ENCODE results near the gene DIPK1B.
A peak's percentile ranks its signal among the peaks of the same experiment; 100 is the strongest.

DIPK1B gene

GRCh38 chr9:136711751-136712689 is at the start of gene DIPK1B:
DIPK1B (plus strand) TSS chr9:136712572; CDS start chr9:136712666, 94 bp downstream.
- Histone ChIP-seq H3K36me3 (ENCODE audit: insufficient read depth, low read length) (no peaks in the 10 kb centered on the region), H3K9ac (ENCODE audit: low read depth, low read length) (peak within 1 kb of the TSS; percentile 74), H3K4me1 (ENCODE audit: insufficient read depth, low read length) (no peaks in the 10 kb centered on the region; the same call in 1 of the 2 replicates), H3K9me3 (ENCODE audit: control insufficient read depth, insufficient read depth, low read length) (no peaks in the 10 kb centered on the region)

DNA sequence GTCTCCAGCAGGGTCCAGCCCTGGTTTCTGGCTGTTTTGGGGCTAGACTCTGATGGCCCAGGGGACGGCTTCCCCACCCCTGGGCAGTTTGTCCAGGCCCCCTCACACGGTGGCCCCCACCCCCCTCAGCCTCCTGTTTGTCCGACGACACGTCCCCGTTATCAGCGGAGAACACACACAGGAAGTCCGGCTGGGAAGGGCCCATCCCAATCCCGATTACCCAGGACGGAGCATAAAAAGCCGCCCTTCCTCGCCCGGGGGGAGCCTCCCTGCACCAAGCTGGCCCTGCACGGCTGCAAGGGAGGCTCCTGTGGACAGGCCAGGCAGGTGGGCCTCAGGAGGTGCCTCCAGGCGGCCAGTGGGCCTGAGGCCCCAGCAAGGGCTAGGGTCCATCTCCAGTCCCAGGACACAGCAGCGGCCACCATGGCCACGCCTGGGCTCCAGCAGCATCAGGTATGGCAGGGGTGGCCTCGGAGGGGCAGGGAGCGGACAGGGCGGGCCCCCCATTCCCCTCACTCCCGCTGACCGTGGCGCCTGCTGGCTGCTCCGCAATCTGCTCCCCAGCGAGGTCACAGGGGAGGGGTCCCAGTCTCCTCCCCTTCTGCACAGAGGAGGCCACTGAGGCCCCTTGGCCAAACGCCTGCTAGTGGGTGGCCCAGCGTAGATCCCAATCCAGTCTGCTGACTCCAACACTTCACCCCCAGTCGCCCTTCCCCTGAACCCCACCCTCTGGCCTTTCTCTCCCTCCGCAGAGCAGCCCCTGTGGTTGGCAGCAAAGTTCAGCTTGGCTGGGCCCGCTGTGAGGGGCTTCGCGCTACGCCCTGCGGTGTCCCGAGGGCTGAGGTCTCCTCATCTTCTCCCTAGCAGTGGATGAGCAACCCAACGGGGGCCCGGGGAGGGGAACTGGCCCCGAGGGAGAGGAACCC is 49.5 kb upstream of the DIPK1B start, which contains the start of gene EGFL7:
EGFL7 (plus strand) TSS at position 261 of the 926 bp plus-strand sequence. CDS start 5,367 bp downstream, outside the sequence.
- Histone ChIP-seq H3K9ac (ENCODE audit: low read depth, low read length) (no peak within 1 kb of the TSS), H3K4me1 (ENCODE audit: insufficient read depth, low read length) (no peaks in the 10 kb centered on the region), H3K36me3 (ENCODE audit: insufficient read depth, low read length) (no peaks in the 10 kb centered on the region), H3K9me3 (ENCODE audit: control insufficient read depth, insufficient read depth, low read length) (no peaks in the 10 kb centered on the region)

GRCh38 chr9:136664000-136664915 is 48.1 kb upstream of the DIPK1B start:
- no peaks in the 10 kb centered on the region for H3K9me3 ChIP-seq (ENCODE audit: control insufficient read depth, insufficient read depth, low read length)
- no peaks in the 10 kb centered on the region for H3K4me1 ChIP-seq (ENCODE audit: insufficient read depth, low read length)
- H3K36me3 ChIP-seq (ENCODE audit: insufficient read depth, low read length) = no peaks in the 10 kb centered on the region
- no peak overlapping the region for H3K9ac ChIP-seq (ENCODE audit: low read depth, low read length)

DNA sequence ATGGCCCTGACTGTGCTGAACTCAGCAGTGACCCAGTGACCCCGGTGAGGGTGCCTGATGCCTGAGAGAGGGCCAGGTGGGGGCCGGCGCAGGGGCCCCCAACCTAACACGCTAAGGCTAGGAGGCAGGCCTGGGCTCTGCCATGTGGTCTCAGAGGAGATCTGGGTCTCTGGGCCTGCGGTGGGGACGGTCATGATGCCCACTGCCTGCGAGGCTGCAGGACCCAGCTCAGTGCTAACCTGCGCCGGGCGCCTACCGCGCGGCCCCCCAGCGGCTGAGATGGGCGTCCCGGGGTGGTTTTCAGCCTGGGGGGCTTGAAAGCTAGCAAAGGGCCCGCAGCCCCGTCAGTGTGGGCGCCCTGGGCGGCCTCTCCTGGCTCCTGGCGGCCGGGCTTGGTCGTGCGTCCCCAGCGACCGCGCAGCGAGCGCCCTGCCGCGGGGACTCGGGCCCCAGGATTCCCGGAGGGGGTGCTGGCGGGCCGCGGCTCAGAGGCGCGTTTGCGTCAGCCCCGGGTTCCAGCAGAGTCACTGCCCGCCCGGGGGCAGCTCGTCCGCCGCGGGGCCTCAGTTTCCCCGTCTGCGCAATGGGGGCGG is 47.2 kb upstream of the DIPK1B start:
- Histone ChIP-seq H3K9me3 (ENCODE audit: control insufficient read depth, insufficient read depth, low read length) (no peaks in the 10 kb centered on the region), H3K9ac (ENCODE audit: low read depth, low read length) (peak overlapping the region; percentile 50), H3K4me1 (ENCODE audit: insufficient read depth, low read length) (no peaks in the 10 kb centered on the region), H3K36me3 (ENCODE audit: insufficient read depth, low read length) (no peaks in the 10 kb centered on the region)

GRCh38 chr9:136665704-136666371 is 46.5 kb upstream of the DIPK1B start:
- H3K36me3 ChIP-seq (ENCODE audit: insufficient read depth, low read length) = no peaks in the 10 kb centered on the region
- H3K9me3 ChIP-seq (ENCODE audit: control insufficient read depth, insufficient read depth, low read length) = no peaks in the 10 kb centered on the region
- H3K4me1 ChIP-seq (ENCODE audit: insufficient read depth, low read length) = no peaks in the 10 kb centered on the region
- H3K9ac ChIP-seq (ENCODE audit: low read depth, low read length) = peak overlapping the region; percentile 42; the same call in 1 of the 2 replicates

GRCh38 chr9:136666372-136667213 is 45.8 kb upstream of the DIPK1B start:
- Histone ChIP-seq H3K9me3 (ENCODE audit: control insufficient read depth, insufficient read depth, low read length) (no peaks in the 10 kb centered on the region), H3K4me1 (ENCODE audit: insufficient read depth, low read length) (no peaks in the 10 kb centered on the region; the same call in 1 of the 2 replicates), H3K9ac (ENCODE audit: low read depth, low read length) (peak overlapping the region; percentile 42; the same call in 1 of the 2 replicates), H3K36me3 (ENCODE audit: insufficient read depth, low read length) (no peaks in the 10 kb centered on the region)

GRCh38 chr9:136667214-136667939 is 45.0 kb upstream of the DIPK1B start:
- H3K9me3 ChIP-seq (ENCODE audit: control insufficient read depth, insufficient read depth, low read length) = no peaks in the 10 kb centered on the region
- H3K9ac ChIP-seq (ENCODE audit: low read depth, low read length) = no peak overlapping the region
- no peaks in the 10 kb centered on the region for H3K36me3 ChIP-seq (ENCODE audit: insufficient read depth, low read length)
- H3K4me1 ChIP-seq (ENCODE audit: insufficient read depth, low read length) = no peaks in the 10 kb centered on the region; the same call in 1 of the 2 replicates

- no peaks in the 10 kb centered on the region for H3K9me3 ChIP-seq (ENCODE audit: control insufficient read depth, insufficient read depth, low read length)
- no peak overlapping the region for H3K9ac ChIP-seq (ENCODE audit: low read depth, low read length)
- no peaks in the 10 kb centered on the region; the same call in 1 of the 2 replicates for H3K4me1 ChIP-seq (ENCODE audit: insufficient read depth, low read length)
- no peaks in the 10 kb centered on the region for H3K36me3 ChIP-seq (ENCODE audit: insufficient read depth, low read length)
Measured at GRCh38 chr9:136667940-136668760, 44.2 kb upstream of the DIPK1B start.

DNA sequence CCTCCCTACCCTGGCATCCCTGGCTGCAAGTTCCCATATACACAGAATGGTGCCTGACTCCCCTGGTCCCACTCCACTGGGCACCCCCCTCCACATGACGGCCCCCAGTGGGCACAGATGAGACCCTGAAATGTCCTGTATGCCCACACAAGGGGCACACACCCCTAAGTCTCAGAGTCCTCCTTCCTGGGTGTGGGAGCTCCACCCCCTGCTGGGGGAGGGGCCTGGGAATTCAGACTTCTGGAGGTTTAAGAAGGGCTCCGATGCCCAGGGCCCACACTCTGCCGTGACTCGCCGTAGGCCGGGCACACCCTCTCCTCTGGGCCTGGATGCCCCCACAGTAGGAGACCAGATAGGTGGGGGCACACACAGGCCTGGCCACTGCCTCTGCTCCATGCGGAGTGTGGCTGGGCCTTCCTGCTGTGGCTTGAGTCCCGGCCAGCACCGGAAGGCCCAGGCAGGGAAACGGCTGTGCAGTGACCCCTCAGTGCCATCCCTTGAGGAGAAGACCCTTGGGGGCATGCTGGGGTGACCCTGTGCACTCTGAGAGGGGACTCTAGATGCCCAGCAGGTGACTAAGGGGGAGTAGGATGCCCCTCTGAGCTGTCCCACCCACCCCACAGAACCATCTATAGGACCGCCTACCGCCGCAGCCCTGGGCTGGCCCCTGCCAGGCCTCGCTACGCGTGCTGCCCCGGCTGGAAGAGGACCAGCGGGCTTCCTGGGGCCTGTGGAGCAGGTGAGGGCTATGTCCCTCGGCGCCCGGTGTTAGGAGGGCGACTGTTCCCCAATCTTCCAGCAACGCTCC is 43.2 kb upstream of the DIPK1B start:
- H3K36me3 ChIP-seq (ENCODE audit: insufficient read depth, low read length) = no peaks in the 10 kb centered on the region
- H3K9me3 ChIP-seq (ENCODE audit: control insufficient read depth, insufficient read depth, low read length) = no peaks in the 10 kb centered on the region
- H3K4me1 ChIP-seq (ENCODE audit: insufficient read depth, low read length) = no peaks in the 10 kb centered on the region; the same call in 1 of the 2 replicates
- H3K9ac ChIP-seq (ENCODE audit: low read depth, low read length) = no peak overlapping the region

DNA sequence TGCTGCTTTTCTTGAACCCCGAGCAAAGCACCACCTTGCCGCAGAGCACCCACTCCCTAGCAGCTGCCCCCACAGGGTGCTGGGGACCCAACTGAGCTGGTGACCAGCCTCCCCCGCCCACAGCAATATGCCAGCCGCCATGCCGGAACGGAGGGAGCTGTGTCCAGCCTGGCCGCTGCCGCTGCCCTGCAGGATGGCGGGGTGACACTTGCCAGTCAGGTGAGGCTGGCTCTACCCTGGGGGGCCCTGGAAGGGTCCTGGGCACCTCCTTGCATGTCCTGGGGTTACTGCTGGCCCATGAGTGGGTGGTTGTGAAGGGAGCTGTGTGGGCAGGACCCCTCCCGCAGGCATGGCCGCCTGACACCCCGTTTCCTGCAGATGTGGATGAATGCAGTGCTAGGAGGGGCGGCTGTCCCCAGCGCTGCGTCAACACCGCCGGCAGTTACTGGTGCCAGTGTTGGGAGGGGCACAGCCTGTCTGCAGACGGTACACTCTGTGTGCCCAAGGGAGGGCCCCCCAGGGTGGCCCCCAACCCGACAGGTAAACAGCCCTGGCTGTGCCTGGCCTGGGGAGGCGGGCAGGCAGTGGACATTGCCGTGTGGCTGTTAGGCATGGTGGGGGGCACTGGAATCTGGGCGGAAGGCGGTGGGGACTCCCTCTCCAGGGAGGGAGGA is 42.4 kb upstream of the DIPK1B start:
- Histone ChIP-seq H3K4me1 (ENCODE audit: insufficient read depth, low read length) (no peaks in the 10 kb centered on the region; the same call in 1 of the 2 replicates), H3K36me3 (ENCODE audit: insufficient read depth, low read length) (no peaks in the 10 kb centered on the region), H3K9me3 (ENCODE audit: control insufficient read depth, insufficient read depth, low read length) (no peaks in the 10 kb centered on the region), H3K9ac (ENCODE audit: low read depth, low read length) (no peak overlapping the region)
